Fibroblast of skin of abdomen (primary cell): Measurements from ENCODE around the gene VPS4A. TPM values are rescaled to one million over a fixed set of nuclear protein-coding genes. Genes with fewer than 3 reads are reported as not detected.
"Not testable (repeated sequence)": the region's sequence is repeated elsewhere in the genome, so short reads cannot be mapped to it uniquely, and the experiment has no call there.

Source experiments
- DNase-seq: peaks from one replicate; pipeline ENCODE4 v3.0.0-alpha.2; 2013
- polyA plus RNA-seq, 2 experiments: library from polyadenylated mRNA; unstranded; fragments of 120-200 nt; gene quantifications; one replicate each; pipeline ENCODE4 v1.2.1, GENCODE V29; 2013; ENCODE audit not compliant: insufficient read length in 2 of 2

VPS4A gene
- polyA plus RNA-seq (2013, experiment 1 of 2; ENCODE audit: insufficient read length): 34.3 TPM
- 33.2 TPM for polyA plus RNA-seq (2013, experiment 2 of 2; ENCODE audit: insufficient read length)

GRCh38 chr16:69310653-69311532 lies at the start of gene VPS4A:
Gene VPS4A (plus strand): TSS chr16:69311350. CDS start chr16:69311512, 162 bp downstream.
- DNase-seq: peak; percentile 96

DNA sequence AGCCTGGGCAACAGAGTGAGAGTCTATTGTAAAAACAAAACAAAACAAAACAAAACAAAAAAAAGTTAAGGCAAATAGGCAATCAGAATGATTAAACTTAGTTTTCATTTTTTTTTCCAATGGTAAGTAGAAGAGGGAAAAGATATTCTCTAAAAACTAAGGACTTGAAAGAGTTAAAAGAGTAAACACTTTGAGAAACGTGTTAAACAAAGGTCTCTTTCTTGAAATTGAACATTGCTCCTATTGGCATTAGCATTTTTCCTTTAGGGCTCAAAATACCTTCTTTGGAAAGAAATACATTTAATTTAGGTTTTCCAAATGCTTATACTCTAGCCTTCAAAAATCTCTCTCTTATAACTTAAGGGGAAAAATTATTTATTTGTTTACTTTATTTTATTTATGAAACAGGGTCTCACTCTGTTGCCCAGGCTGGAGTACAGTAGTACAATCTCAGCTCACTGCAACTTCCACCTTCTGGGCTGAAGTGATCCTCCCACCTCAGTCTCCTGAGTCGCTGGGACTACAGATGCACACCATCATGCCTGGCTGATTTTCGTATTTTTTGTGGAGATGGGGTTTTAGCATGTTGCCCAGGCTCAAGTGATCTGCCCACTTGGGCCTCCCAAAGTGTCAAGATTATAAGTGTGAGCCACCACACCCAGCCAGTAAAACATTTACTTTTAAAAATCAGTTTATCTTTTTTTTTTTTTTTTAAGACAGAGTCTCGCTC lies 44.7 kb upstream of the VPS4A start:
- DNase-seq: no peak

GRCh38 chr16:69267633-69268032 lies 43.5 kb upstream of the VPS4A start:
- DNase-seq: no peak

DNA sequence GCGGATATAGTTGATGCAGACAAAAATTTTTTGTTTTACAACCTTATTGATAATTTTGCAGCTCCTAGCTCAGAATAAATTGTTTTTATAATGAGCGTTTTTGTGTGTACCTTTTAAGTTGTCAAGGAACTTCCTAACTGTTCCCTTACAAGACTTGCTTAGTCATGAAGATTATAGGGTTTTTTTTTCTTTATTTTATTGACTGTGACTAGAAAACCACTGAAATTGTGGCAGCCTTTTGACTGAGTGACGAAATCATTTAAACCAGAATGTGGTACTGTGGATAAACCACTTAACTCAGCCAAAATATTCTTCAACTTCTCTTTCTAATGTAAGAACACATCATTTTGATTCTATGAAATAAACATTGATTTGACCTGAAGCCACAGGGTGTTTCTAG lies 40.8 kb upstream of the VPS4A start:
- DNase-seq: peak; percentile 39

DNA sequence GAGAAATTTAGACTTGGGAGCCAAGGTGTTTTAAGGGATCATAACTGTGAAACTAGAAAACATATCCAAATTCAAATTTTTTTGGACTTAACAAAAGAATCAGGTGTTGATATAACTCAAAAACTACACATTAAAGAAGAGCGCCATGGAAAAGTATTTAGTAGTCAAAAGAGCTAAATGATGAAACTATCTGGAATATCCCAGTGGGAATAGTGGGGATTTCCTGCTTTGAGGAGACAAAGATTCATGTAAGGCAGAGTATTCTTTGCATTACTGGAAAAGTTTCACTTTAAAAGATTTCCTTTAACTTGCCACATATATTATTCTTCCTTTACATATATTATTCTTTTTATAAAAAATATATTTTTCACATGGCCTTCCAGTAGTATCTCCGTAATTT lies 40.3 kb upstream of the VPS4A start:
- peak; percentile 47 for DNase-seq

DNA sequence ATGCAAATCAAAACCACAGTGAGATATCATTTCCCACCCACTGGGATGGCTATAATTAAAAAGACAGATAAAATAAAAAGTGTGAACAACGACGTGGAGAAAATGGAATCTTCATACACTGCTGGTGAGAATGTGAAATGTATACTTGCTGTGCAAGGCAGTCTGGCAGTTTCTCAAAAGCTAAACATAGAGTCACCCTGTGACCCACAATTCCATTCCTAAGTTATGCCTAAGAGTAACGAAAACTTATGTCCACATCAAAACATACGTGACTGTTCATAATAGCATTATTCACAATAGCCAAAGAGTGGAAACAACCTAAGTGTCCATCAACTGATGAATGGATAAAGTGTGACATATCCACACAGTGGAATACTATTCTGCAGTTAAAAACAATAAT lies 38.1 kb upstream of the VPS4A start:
- DNase-seq: peak; percentile 65

DNA sequence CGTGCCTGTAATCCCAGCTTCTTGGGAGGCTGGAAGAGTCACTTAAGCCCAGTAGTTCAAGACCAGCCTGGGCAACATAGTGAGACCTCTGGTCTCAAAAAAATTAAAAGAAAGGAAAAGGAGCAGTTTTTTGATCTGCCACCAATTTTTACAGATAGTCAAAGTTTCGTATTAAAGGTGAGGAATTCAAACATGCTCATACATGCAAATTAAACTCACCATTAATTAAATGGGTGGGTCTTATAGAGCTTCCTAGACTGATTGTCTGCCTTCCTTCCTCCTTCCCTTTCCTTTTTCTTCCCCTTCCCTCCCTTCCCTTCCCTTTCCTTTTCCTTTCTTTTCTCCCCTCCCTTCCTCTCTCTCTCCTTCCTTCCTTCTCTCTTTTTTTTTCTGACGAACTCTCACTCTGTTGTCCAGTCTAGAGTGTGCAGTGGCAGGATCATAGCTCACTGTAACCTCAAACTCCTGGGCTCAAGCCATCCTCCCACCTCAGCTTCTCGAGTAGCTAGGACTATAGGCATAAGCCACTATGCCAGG lies 36.4 kb upstream of the VPS4A start:
- no peak for DNase-seq

GRCh38 chr16:69276148-69277115 lies 34.7 kb upstream of the VPS4A start:
- peak; percentile 99 for DNase-seq

GRCh38 chr16:69277413-69277812 lies 33.7 kb upstream of the VPS4A start:
- DNase-seq: peak; percentile 60

DNA sequence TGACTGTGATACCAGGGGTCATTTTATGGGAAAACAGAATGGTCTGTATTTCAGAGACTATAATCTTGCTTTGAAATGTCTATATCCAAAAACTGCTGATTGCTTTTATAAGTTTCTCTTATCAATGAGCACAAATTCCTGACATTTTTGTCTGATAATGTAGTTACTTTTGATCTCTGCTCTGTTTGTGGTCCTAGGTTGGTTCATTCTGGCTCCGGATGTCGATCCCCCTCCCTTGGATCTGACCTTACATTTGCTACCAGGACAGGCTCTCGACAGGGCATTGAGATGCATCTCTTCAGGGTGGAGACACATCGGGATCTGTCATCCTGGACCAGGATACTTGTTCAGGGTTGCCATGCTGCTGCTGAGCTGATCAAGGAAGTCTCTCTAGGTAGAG lies 27.3 kb upstream of the VPS4A start:
- no peak for DNase-seq

DNA sequence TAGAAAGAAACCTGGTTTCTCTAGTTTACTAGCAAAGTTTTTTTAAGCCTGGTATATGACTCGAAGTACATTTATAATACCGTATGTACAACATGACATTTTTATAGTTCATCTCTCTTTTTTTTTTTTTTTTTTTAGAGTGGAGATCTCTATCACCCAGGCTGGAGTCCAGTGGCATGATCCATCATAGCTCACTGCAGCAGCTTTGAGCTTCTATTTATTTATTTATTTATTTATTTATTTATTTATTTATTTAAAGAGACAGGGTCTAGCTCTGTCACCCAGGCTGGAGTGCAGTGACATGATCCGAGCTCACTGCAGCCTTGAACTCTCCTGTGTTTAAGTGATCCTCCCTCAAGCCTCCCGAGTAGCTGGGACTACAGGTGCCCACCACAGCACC lies 25.9 kb upstream of the VPS4A start:
- DNase-seq: no peak

- DNase-seq: peak; percentile 59
These were observed 24.0 kb upstream of the VPS4A start for GRCh38 chr16:69286941-69287713.

DNA sequence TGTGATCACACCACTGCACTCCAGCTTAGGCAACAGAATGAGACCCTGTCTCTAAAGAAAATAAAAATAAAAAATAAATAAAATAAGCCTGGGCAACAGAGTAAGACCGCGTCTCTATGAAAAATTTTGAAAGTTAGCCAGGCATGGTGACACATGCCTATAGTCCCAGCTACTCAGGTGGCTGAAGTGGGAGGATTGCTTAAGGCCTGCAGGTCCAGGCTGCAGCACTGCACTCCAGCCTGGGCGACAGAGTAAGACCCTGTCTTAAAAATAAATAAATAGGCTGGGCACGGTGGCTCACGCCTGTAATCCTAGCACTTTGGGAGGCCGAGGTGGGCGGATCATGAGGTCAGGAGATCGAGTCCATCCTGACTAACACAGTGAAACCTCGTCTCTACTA lies 19.5 kb upstream of the VPS4A start:
- DNase-seq: not testable (repeated sequence)

- no peak for DNase-seq
These were observed 17.7 kb upstream of the VPS4A start for GRCh38 chr16:69293401-69293800.

- peak; percentile 11 for DNase-seq
These were observed 17.1 kb upstream of the VPS4A start for GRCh38 chr16:69294051-69294450.

DNA sequence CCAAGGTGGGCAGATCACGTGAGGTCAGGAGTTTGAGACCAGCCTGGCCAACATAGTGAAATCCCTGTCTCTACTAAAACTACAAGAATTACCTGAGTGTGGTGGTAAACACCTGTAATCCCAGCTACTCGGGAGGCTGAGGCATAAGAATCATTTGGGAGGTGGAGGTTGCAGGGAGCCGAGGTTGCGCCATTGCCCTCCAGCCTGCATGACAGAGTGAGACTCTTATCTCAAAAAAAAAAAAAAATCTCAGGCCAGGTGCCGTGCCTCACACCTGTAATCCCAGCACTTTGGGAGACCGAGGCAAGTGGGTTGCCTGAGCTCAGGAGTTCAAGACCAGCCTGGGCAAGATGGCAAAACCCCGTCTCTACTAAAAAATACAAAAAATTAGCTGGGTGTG lies 14.4 kb upstream of the VPS4A start:
- DNase-seq: not testable (repeated sequence)

DNA sequence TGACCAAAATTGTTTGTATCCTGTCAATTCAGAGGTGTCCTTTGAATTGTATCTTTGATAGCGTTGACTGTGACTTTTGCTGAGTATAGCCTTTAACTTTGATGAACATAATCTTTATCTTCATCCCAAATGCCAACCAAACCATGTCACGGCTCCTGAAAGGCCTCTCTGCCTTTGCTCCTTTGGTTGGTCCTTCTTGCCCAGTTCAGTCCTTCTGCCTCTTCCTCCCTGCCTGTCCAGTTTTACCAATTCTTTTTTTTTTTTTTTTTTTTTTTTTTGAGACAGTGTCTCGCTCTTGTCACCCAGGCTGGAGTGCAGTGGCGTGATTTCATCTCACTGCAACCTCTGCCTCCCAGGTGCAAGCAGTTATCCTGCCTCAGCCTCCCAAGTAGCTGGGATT lies 12.9 kb upstream of the VPS4A start:
- no peak for DNase-seq

DNA sequence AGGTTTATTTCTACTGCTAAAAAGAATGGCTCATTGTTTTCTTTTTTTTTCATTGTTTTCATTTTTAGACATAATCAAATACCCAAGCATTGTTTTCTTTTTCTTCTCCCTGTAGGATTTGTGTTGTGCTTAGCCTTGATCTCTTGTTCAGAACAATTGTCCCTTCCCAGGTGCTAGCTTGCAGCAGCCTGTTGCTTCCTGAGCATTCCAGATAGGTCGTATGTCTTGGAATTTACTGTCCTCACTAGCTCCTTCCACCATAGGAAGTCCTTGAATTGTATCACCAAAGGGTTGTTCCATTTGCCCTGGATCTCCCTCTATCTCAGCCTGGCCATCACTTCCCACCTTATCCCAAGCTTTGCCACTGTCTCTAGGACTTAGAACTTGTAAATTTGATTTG lies 10.0 kb upstream of the VPS4A start:
- no peak for DNase-seq

DNA sequence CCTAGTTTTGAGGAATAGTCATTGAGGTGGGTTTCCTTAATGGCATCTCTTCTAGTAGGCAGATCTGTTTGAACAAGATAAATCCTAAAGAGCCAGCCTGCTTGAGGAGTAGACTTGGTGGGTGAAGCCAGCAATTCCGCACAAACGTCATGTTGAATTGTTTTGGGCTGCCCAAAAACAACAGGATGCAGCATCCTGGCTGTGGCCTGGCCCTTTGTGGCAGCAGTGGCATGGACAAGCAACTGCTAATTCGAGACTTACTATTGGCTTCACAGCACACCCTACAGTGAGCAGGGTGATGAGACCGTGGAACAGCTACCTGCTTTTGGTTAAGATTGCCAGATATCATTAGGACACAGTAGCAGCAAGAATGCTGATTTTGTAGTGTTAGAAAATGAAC lies 9.3 kb upstream of the VPS4A start:
- no peak for DNase-seq

DNA sequence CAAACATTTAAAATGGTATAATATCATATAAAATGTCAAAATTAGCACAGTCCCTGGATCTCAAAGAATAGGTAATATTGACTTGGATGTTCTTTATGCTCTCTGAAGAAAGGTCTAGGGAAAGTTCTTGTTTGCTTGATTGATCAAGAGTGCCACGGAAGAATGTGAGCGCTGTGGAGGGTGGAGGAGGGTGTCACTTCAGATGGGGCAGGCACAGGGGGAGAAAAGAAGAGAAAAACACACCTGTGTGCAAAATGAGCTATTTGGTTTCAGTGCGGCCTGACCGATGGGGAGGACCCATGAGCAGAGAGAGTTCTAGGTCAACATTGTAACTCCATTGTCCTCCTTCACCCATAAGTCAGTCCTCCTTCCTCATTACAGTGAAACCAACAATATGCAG lies 8.8 kb upstream of the VPS4A start:
- DNase-seq: no peak

DNA sequence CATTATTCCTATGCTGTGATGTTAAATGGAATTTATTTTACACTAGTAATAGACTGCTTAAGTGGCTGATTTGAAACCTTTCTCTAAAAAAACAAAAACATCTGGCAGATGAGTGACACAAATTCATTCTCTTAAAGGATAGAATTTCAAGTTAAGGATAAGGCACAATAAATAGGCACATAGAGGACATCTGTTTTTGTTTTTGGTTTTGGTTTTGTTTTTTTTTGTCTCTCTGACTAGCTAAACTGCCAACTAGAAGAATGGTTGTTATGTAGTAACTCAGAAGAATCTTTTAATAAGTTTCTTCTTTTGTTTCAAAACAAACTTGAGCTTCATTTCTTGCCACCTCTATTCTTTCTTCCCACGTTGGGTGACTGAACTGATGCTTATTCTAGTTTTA lies 5.1 kb upstream of the VPS4A start:
- DNase-seq: no peak
